GM23248 (cell line): ENCODE measurements around the gene MRPL28.

ENCODE experiments used
- EZH2 ChIP-seq: fragments of 200-600 bp; sonication (generic); IDR thresholded peaks from 2 replicates; pipeline ENCODE4 v1.6.1; 2018; ENCODE audit warnings: antibody characterized with exemption, mild to moderate bottlenecking; ENCODE audit not compliant: insufficient read depth, poor library complexity, severe bottlenecking
- EZH2phosphoT487 ChIP-seq: fragments of 200-600 bp; sonication (generic); IDR thresholded peaks from 2 replicates; pipeline ENCODE4 v1.6.1; 2018; ENCODE audit warnings: antibody characterized with exemption, moderate library complexity, mild to moderate bottlenecking, low read depth; ENCODE audit not compliant: insufficient read depth

DNA sequence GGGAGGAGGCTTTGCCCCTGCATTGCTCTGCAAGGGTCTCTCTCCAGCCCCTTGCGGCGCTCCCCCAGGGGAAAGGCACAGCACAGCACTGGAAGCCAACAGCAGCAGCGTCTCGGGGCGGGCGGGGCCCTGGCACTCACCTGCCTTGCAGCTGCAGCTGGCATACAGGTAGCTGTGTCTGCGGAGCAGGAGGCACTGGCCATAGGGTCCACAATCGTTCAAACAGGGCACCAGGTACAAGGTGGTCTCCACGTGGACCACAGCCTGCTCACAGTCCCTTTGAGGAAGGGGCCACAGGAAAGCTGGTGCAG lies 4.2 kb upstream of the MRPL28 start:
- TF ChIP-seq EZH2 (no peak), EZH2phosphoT487 (no peak)
